IMR-90 (cell line): ENCODE results near the gene OR2B6. TPM values are rescaled to one million over a fixed set of nuclear protein-coding genes. Genes with fewer than 3 reads are reported as not detected.

Experiments used
- ATAC-seq: fragments of 200-7000 bp; cut with Tn5 transposase; 2 replicates; pipeline ENCODE4 v1.9.1; 2020; ENCODE audit warnings: low read depth, mild to moderate bottlenecking, moderate library complexity
- BruUV-seq: library from RNA; stranded (reverse); fragments of 400-500 nt; replicated peaks from 2 replicates; lab custom pipeline; 2021; lab: Mats Ljungman, UMichigan
- CTCF ChIA-PET: fragments of 300-600 bp; formaldehyde crosslinking; extraction: SDS; loops from one replicate; lab custom pipeline; 2021; ENCODE audit warnings: antibody characterized with exemption; lab: Yijun Ruan, JAX
- POLR2A ChIA-PET: fragments of 300-600 bp; sonication (Branson Sonifier 250); formaldehyde crosslinking; loops from one replicate; lab custom pipeline; 2022; ENCODE audit warnings: antibody characterized with exemption; ENCODE audit not compliant: unreplicated experiment; lab: Charles Lee
- DNase-seq: peaks from one replicate; pipeline ENCODE4 v3.0.0; 2013
- H2AFZ ChIP-seq: replicated peaks from 2 replicates; pipeline ENCODE3; 2013; ENCODE audit warnings: low read length, mild to moderate bottlenecking; ENCODE audit not compliant: poor library complexity
- H2AK5ac ChIP-seq: 2 replicates; pipeline ENCODE4 v1.6.1; 2013; ENCODE audit warnings: low read depth, low read length, inconsistent platforms
- H2AK9ac ChIP-seq: replicated peaks from 2 replicates; pipeline ENCODE3; 2013; ENCODE audit warnings: mild to moderate bottlenecking, low read depth, low read length, moderate library complexity; ENCODE audit not compliant: poor library complexity
- H2BK120ac ChIP-seq: 2 replicates; pipeline ENCODE4 v1.6.1; 2013; ENCODE audit warnings: low read depth, low read length, inconsistent platforms
- H2BK15ac ChIP-seq: 3 replicates; pipeline ENCODE4 v1.6.1; 2013; ENCODE audit warnings: low read depth, low read length, inconsistent platforms
- H2BK20ac ChIP-seq: 2 replicates; pipeline ENCODE4 v1.6.1; 2013; ENCODE audit warnings: low read depth, mild to moderate bottlenecking, inconsistent platforms, low read length, moderate library complexity
- H2BK5ac ChIP-seq: 2 replicates; pipeline ENCODE4 v1.6.1; 2013; ENCODE audit warnings: mild to moderate bottlenecking, low read depth, low read length, inconsistent platforms; ENCODE audit not compliant: poor library complexity, severe bottlenecking
- H3K14ac ChIP-seq: replicated peaks from 2 replicates; pipeline ENCODE4 v1.6.1; 2013; ENCODE audit warnings: low read depth, low read length, inconsistent platforms
- H3K18ac ChIP-seq: 2 replicates; pipeline ENCODE4 v1.6.1; 2013; ENCODE audit warnings: low read depth, low read length, control low read depth
- H3K23ac ChIP-seq: 2 replicates; pipeline ENCODE4 v1.6.1; 2013; ENCODE audit warnings: low read depth, low read length, inconsistent platforms
- H3K27ac ChIP-seq: 2 replicates; pipeline ENCODE4 v1.5.1; 2013; ENCODE audit warnings: mild to moderate bottlenecking, control low read depth, low read length; ENCODE audit not compliant: insufficient read depth
- H3K27me3 ChIP-seq: 2 replicates; pipeline ENCODE4 v1.6.1; 2013; ENCODE audit warnings: low read length; ENCODE audit not compliant: control insufficient read depth, insufficient read depth
- H3K36me3 ChIP-seq: 2 replicates; pipeline ENCODE4 v1.6.1; 2013; ENCODE audit warnings: low read length, mixed read lengths; ENCODE audit not compliant: control insufficient read depth, insufficient read depth
- H3K4ac ChIP-seq: 2 replicates; pipeline ENCODE4 v1.6.1; 2013; ENCODE audit warnings: low read depth, low read length, inconsistent platforms
- H3K4me1 ChIP-seq: 2 replicates; pipeline ENCODE4 v1.6.1; 2013; ENCODE audit warnings: low read length, mixed read lengths; ENCODE audit not compliant: control insufficient read depth, insufficient read depth
- H3K4me2 ChIP-seq: 2 replicates; pipeline ENCODE4 v1.6.1; 2013; ENCODE audit warnings: low read depth, mild to moderate bottlenecking, control low read depth, low read length, moderate library complexity
- H3K4me3 ChIP-seq: 2 replicates; pipeline ENCODE4 v1.5.1; 2013; ENCODE audit warnings: low read depth, mild to moderate bottlenecking, control low read depth, low read length, moderate library complexity; ENCODE audit not compliant: insufficient read depth
- H3K56ac ChIP-seq: 2 replicates; pipeline ENCODE4 v1.6.1; 2013; ENCODE audit warnings: low read length, inconsistent platforms; ENCODE audit not compliant: insufficient read depth; ENCODE audit errors: extremely low read depth
- H3K79me1 ChIP-seq, 2 experiments: 2 replicates each; pipeline ENCODE4 v1.6.1; 2013; ENCODE audit warnings: low read length in 2 of 2, inconsistent platforms in 1 of 2, low read depth in 1 of 2
- H3K9ac ChIP-seq: 2 replicates; pipeline ENCODE4 v1.6.1; 2013; ENCODE audit warnings: low read depth, low read length, control low read depth
- H3K9me1 ChIP-seq: 2 replicates; pipeline ENCODE4 v1.6.1; 2013; ENCODE audit warnings: low read length, inconsistent platforms; ENCODE audit not compliant: insufficient read depth
- H3K9me3 ChIP-seq: 2 replicates; pipeline ENCODE4 v1.6.1; 2013; ENCODE audit warnings: low read length; ENCODE audit not compliant: control insufficient read depth, insufficient read depth
- H4K20me1 ChIP-seq: 2 replicates; pipeline ENCODE4 v1.6.1; 2013; ENCODE audit warnings: low read length, inconsistent platforms; ENCODE audit not compliant: insufficient read depth
- H4K5ac ChIP-seq: 2 replicates; pipeline ENCODE4 v1.6.1; 2013; ENCODE audit warnings: mild to moderate bottlenecking, low read depth, low read length, control low read depth
- H4K8ac ChIP-seq, 2 experiments: 2 replicates each; pipeline ENCODE4 v1.6.1; 2013; ENCODE audit warnings: low read depth in 2 of 2, low read length in 2 of 2, control low read depth in 1 of 2, inconsistent platforms in 1 of 2
- H4K91ac ChIP-seq: 2 replicates; pipeline ENCODE4 v1.6.1; 2013; ENCODE audit warnings: low read depth, low read length, inconsistent platforms; ENCODE audit not compliant: insufficient read depth
- CTCF ChIP-seq: conservative IDR thresholded peaks from 2 replicates; pipeline ENCODE4 v1.5.1; 2012; ENCODE audit warnings: mild to moderate bottlenecking, low read depth, low read length, improper control_type of control experiment
- MAFK ChIP-seq: IDR thresholded peaks from 2 replicates; pipeline ENCODE4 v1.6.1; 2012; ENCODE audit warnings: low read depth, low read length, improper control_type of control experiment
- MXI1 ChIP-seq: IDR thresholded peaks from 2 replicates; pipeline ENCODE4 v1.6.1; 2012; ENCODE audit warnings: low read depth, mild to moderate bottlenecking, low read length, moderate library complexity, borderline replicate concordance
- WGBS, 2 experiments: methylation state at CpG; one replicate each; pipeline versions ENCODE4 v1.1.5 to v1.1.7; 2013; ENCODE audit warnings: missing lambda C conversion rate in 2 of 2; ENCODE audit not compliant: insufficient read length in 1 of 2; ENCODE audit errors: extremely low coverage in 2 of 2; 5-methylcytosine and 5-hydroxymethylcytosine counted together
- dilution Hi-C: fragments of 300-500 bp; cut with HindIII; formaldehyde crosslinking; loops from one replicate; pipeline ENCODE4 v1.14.3; 2018; ENCODE audit warnings: low sequenced_read_pairs; ENCODE audit not compliant: unreplicated experiment
- in situ Hi-C: fragments of 300-500 bp; cut with MboI; formaldehyde crosslinking; loops from 3 replicates; pipeline ENCODE4 v1.14.3; 2019; ENCODE audit warnings: low sequenced_read_pairs, inconsistent platforms, mixed read lengths
- intact Hi-C: fragments of 100-400 bp; cut with micrococcal nuclease; formaldehyde crosslinking; loops from 2 replicates; pipeline ENCODE4 v1.10.0; 2022
- polyA plus RNA-seq, 3 experiments: library from polyadenylated mRNA; depleted of rRNA; stranded (reverse); fragments of >200 nt; gene quantifications; 2 replicates each; pipeline ENCODE4 v1.2.3, GENCODE V29; 2012; ENCODE audit warnings: low replicate concordance in 1 of 3
- total RNA-seq: library from RNA; depleted of rRNA; stranded (reverse); fragments of >200 nt; gene quantifications from 2 replicates; pipeline ENCODE4 v1.2.3, GENCODE V29; 2012

OR2B6 gene
- total and polyA plus RNA-seq, 2 of the 4 experiments (the other 2 are of a cell fraction): not detected

- H4K20me1 ChIP-seq: no peaks in the 10 kb centered on the region
- intact Hi-C loops: no loop called here
Measured at GRCh38 chr6:27970444-27970843, 13.4 kb downstream of the OR2B6 start.

More at GRCh38 chr6:27970444-27970843, 13.4 kb downstream of the OR2B6 start:
- Histone ChIP-seq H3K4me2 (no peak overlapping the region), H3K56ac (no peak overlapping the region), H3K27me3 (no peaks in the 10 kb centered on the region), H2BK120ac (no peak overlapping the region), H4K5ac (no peak overlapping the region), H3K4me3 (no peak overlapping the region), H3K4ac (no peak overlapping the region), H3K9me1 (no peaks in the 10 kb centered on the region), H3K9ac (no peak overlapping the region), H3K9me3 (no peaks in the 10 kb centered on the region), H2AK9ac (no peak overlapping the region), H2BK5ac (no peak overlapping the region), H2AFZ (no peak overlapping the region), H3K79me1 (no peaks in the 10 kb centered on the region), H2AK5ac (no peak overlapping the region), H3K14ac (no peak overlapping the region), H3K27ac (no peak overlapping the region), H3K4me1 (no peaks in the 10 kb centered on the region), H3K23ac (no peak overlapping the region), H3K36me3 (no peaks in the 10 kb centered on the region), H4K8ac (no peak overlapping the region), H3K18ac (no peak overlapping the region), H2BK20ac (no peak overlapping the region), H4K91ac (no peak overlapping the region), H2BK15ac (no peak overlapping the region)
- BruUV-seq: no TSS peak
- no peak for DNase-seq
- WGBS, 2 experiments: no CpG with 5 or more reads among the region's 2 CpGs
- ATAC-seq: no peak
- CTCF ChIA-PET: no interaction called here
- dilution Hi-C loops (no loop called here), in situ Hi-C loops (no loop called here)
- TF ChIP-seq CTCF: no peak
- no peak for TF ChIP-seq MXI1
- TF ChIP-seq MAFK: no peak
- POLR2A ChIA-PET: no interaction called here
